NCI-H460 (cell line): ENCODE data around the gene LRTM2. TPM values are rescaled to one million over a fixed set of nuclear protein-coding genes. Genes with fewer than 3 reads are reported as not detected.

Source experiments
- DNase-seq: peaks from one replicate; pipeline ENCODE4 v3.0.0-alpha.2; 2016; ENCODE audit warnings: low read depth; ENCODE audit errors: extremely low read depth
- total RNA-seq: library from RNA; depleted of rRNA; stranded (reverse); fragments of >200 nt; shearing (Covaris generic); gene quantifications from 2 replicates; pipeline ENCODE4 v1.2.3, GENCODE V29; 2014

LRTM2 gene
- total RNA-seq, 1 experiment from 2014 or later, result not detected

DNA sequence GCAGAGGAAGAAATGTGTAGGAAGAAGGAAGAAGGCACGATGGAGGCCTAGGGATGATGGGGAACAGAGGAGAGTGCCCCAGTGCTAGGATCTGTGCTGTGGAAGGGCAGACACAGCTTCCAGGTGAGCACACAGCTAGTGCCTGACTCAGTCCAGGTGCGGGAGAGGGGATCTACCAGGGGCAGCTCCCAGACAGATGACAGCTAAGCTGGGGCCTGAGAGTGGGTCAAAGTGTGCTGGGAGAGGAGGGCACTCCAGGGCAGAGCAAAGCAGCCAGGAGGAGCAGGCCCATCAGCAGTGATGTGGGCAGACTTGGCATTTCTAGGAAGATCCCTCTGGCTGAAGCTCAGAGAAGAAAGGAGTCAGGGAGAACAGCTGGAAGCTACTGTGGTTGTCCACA lies 36.7 kb downstream of the LRTM2 start:
- DNase-seq, result no peak

DNA sequence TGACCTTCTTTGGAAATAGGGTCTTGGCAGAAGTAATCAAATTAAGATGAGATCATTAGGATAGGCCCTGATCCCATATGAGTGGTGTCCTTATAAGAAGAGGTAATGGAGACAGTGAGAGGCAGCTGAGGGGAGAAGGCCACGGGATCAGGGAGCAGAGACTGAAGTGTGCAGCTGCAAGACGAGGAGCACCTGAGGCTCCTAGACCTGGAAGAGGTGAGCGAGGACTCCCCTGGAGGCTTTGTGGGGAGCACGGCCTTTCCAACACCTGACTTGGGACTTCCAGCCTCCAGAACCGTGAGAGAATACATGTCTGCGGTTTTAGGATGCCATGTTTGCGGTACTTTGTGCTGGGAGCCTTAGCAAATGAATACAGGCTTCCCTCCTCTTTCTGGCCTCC lies 37.5 kb downstream of the LRTM2 start:
- DNase-seq, result no peak

DNA sequence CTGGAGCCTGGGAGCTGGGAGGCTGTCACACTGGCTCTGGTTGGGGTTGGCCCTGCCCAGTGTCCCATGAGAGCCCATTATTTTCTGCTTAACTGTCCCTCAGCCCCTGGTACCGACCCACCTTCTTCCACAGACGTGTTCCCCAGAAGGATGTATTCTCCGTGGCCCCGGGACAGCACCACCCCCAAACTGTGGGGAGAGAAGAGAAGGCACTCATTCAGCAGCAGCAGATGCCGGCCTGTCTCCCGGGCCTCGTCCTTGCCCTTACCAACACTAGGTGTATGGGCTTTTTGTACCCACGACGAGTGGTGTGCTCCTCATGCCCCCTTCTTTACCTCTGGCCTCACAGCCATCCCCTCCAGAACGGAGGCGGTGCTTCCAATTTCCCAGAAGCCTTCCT lies 38.1 kb downstream of the LRTM2 start:
- DNase-seq, result no peak

DNA sequence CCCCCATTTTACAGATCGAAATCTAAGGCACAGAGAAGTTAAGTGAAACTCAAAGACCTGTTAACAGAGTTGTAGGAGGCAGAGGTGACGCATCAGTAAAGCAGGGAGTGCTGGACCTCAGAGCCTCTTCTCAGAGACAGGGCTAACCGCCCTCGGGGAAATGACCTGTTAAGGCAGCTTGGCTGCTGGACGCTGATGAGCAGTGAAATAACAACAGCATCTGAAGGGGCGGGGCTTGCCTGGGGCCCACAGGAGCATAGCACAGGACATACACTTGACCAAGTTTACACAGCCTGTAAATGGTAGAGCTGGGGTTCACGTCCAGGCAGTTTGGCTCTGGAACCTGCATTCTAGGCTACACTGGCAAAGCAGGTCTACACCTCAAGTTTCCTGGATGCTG lies 39.3 kb downstream of the LRTM2 start:
- DNase-seq, result no peak

DNA sequence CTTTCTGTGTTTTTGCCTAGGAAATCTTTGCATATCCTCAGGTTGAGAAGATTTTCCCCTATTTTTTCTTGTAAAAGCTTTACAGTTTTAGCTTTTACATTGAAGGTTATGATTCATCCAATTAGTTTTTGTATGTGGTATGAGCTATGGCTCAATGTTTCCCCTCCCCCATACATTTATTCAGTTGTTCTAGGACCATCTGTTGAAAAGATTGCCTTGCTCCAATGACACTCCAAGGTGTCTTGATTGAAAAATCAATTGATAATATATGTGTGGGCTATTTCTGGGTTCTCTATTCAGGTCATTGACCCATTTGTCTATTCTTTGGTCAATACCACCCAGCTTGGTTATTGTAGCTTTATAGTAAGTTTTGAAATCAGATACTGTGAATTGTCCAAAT lies 42.6 kb downstream of the LRTM2 start:
- DNase-seq, result no peak

DNA sequence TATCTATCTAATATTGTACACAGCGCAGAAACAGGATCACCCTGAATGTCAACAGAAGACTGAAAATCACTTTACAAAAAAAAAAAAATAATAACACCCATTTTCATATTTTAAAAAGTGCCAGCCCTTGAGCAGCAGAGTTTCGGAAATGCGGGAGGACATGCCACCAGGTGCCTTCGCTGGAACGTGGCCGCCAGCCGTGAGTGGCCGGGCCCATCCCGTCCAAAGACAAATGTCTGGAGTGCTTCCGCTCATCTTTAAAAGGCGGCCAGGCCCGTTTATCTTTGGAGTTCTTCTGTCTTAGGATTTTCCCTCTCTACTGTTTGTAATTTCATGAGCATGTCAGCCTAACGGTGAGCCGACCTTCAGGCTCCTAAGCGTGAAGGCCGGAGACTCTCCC lies 43.5 kb downstream of the LRTM2 start:
- DNase-seq, result no peak

DNA sequence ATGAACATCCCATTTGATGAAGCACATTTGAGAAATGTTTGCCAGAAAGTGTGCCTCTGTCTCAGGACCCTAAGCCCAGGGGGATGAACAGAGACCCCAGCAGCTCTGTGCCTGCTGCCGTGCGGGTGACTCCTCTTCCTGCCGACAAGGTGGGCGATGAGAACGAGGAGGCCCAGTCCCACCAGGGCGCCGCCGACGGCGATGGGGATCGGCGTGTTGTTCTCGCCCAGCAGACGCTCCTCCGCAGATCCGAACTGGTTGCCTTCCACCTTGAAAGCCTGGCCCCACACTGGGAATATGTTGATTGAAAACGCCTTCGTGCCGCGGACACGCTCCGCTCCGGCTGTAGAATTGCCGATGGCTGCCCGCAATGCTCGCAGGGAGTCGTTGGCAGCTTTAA lies 44.1 kb downstream of the LRTM2 start:
- DNase-seq, result no peak

DNA sequence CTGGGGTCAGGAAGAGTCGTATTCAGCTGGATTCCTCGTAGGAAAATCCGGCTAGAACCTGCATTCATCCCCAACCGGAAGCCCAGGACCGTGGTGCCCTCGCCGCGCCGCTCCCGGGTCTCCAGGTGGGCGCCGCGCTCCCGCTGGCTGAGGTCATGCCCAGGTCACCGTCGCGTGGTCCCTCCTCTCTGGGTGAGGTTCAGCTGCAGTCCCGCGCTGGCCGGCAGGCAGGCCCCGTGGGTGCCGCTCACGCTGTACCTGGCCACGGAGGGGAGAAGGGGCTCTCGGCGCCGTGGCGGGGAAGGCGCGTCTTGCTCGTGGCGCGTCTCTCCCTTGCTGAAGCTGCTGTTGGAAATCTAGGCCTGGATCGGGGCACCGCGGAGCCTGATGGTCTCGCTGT lies 44.5 kb downstream of the LRTM2 start:
- no peak for DNase-seq

DNA sequence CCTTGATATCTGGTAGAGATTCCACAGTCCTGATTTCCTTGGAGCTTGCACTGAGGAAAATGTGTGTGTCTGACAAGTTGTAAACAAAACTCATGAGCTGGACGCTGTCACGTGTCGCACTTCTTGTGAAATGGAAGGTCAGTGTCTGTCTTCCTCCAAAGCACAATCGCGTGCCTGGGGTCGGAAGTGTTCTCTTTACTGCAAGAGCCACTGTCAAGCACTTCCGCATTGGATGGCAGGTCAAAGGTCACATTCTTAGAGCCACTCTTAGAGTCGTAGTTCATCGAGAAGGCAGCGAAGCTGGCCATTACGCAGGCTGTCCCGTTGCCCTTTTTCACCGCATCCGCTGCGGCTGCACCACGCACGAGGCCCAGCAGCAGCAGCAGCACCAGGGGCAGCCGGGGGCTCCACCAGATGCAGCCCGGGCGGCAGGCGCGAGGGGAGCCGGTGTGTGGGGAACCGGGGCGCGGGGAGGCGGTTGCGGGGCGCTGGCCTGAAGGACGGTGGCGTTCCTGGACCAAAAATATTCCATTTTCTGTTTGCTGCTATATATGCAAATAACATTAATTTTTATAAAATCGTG lies 45.0 kb downstream of the LRTM2 start:
- DNase-seq, result no peak

DNA sequence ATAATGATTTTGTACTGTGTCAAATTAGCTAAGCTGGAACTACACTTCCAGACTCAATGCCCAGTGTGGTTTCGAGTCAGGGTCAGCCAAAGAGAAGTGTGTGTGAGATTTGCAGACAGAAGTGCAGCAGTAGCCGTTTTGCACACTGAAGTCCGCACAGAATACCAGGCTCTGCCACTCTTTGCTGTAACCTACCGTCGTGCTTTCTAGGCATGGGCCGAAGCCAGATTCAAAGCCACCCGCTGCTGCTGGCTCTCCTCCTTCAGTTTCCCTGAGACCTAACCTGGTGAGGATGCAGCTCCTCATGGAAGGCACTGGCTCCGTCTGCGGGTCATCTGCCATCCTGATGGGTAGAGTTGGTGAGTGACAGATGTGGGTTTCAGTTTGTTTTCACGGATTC lies 48.8 kb downstream of the LRTM2 start:
- no peak for DNase-seq

DNA sequence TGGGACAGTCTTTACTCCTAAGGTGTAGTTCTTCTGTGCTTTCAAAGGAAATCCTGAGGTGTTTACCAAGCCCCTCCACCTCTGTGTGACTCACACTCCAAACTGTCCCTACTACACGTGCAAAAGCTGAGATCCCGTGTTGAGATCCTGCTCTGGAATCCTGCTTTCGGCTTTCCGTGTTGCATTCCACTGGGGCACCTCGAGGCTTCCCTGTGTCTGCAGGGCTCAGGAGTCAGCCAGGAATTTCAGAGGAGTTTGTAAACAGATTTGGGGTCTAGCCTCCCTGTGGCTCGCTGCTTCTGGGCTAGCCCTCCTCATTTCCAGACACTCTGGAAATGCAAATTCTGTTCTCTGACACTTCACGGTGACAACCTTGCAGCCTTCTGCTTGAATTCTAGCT lies 49.7 kb downstream of the LRTM2 start:
- DNase-seq, result no peak

DNA sequence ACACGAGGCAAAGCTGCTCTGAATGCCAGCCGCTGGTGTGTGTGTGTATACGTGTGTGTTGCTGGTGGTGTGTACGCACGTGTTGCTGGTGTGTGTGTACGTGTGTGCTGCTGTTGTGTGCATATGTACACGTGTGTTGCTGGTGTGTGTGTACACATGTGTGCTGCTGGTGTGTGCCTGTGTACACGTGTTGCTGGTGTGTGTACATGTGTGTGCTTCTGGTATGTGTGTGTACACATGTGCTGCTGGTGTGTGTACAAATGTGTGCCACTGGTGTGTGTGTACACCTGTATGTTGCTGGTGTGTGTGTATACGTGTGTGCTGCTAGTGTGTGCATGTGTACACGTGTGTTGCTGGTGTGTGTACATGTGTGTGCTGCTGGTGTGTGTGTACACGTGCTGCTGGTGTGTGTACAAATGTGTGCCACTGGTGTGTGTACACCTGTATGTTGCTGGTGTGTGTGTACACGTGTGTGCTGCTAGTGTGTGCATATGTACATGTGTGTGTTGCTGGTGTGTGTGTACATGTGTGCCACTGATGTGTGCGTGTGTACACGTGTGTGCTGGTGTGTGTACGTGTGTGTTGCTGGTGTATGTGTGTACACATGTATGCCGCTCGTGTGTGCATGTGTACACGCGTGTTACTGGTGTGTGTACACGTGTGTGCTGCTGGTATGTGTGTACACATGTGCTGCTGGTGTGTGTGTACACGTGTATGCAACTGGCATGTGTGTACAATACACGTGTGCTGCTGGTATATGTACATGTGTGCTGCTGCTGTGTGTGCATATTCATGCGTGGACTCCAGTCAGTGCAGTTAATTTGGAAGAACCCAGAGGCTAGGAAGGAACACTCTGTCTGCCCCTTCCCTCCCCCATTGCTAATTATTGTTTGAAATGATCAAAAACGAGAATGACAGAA lies 50.9 kb downstream of the LRTM2 start:
- no peak for DNase-seq

DNA sequence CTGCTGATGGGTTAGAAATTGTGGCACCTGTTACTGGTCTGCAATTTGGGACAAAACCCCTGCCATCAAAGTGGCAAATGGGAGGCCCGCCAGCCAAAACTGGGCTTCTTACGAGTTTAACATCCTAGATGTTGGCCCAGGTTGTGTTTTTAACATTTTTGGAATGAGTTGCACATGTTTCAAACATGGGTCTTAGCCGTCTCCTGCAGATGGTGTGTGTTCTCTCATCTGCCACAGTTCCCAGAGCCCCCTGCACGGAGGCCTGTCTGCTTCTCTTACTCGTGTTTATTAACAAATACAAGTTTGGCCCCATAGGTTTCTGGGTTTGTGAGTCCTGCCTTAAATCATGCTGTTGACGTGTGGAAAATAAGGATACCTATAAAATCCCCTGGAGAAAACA lies 51.6 kb downstream of the LRTM2 start:
- no peak for DNase-seq

DNA sequence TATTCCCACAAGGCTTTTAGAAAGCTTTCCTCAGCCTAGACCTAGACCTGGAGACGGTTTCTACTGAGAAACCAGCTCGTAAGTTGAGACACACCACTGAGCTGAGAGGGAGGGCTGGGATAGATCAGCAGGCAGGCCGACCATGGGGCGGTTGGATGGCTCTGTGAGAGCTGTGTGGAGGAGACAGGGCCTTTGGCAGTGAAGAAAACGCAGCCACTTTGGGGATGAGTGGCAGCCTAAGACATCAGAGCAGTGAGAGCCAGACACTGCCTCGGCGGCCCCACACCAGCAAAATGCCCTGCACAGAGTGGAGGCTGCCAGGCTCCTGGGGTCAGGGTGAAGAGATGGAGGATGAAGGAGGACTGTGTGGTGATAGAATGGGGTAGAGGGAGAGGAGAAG lies 52.1 kb downstream of the LRTM2 start:
- DNase-seq, result no peak

DNA sequence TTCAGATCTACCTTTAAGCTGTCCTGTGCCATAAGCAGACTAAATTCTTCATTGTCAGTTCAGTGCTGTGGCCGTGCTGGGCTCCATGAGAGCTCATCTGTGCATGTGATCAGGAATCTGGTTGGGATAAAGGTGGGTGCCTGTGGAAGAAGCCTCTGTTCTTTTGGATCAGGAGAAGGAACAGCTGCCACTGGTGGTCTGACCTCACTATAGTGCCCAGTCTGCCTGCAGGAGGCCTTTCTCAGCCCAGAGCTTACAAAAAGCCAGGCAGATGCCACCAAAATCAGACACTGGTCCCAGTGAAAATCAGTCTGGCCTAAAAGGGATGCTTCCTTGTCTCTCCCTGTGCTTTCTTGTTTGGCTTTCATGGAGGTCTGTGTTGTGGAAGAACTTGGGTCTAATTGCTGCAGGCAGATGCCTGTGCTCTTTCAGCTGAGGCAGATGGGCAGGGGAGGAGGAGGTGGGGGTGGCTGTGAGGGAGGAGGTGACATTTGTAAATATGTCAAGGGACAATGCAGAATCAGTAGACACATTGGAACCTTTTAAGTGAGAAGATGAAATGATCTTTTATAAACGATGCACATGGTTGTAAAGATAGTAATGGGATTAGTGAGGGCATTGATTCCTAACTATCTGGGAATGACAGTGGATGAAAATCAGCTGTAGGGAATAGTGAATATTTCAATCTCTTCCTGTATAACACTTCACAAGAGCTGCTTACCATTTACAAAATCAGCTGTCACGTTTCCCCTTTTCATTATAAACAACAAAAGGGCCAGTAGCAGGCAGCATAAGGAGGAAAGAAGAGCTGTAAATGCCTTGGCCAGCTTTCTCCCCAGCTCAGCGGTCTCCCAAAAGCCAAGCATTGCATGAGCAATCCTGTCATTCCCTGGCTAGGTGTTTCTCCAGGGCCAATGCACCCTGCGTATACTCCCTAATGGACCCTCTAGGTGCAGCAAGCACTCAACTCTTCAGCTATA lies 53.5 kb downstream of the LRTM2 start:
- DNase-seq, result no peak

DNA sequence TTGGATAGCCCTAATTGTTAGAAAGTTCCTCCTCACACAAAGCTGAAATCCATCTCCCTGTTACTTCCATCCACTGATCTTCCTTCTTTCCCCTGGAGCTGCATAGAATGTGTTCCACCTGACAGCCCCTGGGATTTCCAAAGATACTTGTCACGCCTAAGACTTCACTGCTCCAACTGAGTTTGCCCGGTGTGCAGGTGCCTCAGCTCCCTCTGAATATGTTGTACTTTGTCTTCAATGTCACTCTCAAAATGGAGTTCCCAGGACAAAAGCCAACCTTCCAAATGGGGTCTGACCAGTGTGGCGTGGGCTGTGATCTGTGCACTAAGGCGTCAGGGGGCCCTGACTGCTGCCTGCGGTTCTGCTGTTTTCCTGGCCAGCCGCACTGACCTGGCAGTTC lies 55.2 kb downstream of the LRTM2 start:
- DNase-seq, result no peak

DNA sequence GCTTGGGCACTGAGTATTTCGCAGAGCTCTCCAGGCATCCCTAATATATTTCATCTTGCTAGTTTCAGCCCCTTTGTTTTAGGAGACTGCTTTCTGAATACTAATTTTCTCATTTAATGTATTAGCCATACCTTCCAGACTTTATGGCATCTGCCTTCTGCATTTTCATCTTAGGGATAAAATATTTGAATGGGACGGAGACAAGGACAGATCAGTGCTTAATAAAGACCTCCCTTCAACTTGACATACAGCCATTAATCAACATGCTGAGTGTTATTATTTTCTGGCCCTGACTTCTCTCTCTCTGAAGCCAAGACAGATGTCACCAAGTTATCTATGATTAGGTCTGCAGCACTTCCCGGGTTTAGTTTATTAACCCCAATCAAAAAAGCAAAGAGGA lies 55.7 kb downstream of the LRTM2 start:
- no peak for DNase-seq

DNA sequence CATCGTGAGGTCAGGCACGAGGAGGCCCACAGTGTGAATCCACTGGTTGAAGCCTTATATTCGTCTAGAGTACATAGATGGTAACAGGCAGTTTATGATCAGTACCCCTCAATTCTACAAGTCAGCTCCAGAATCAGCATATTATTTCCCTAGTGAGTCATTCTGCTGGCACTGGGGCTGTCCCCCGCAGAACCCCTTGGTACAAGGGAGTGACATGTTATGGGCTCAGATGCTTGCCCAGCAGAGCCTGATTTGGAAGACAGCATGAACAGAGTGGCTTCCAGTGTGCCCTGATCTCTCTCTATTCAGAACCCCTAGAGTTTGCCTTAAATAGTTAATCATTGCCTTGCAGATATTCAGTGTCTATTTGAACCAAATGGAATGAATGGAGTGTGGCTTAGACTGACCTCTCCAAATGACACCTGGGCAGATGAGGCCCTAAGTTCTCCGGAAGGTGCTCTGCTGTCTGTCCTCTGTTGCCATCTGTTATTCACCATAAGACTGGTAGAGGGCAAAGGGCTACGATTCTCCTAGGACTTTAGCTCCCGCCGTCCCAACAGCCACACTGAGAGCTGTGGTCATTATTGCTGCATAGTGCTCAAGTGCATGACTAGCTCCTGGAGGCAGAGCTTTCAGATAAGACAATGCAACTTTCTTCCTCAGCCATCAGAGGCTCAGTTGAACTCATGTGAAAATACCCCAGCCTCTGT lies 57.0 kb downstream of the LRTM2 start:
- DNase-seq, result no peak

DNA sequence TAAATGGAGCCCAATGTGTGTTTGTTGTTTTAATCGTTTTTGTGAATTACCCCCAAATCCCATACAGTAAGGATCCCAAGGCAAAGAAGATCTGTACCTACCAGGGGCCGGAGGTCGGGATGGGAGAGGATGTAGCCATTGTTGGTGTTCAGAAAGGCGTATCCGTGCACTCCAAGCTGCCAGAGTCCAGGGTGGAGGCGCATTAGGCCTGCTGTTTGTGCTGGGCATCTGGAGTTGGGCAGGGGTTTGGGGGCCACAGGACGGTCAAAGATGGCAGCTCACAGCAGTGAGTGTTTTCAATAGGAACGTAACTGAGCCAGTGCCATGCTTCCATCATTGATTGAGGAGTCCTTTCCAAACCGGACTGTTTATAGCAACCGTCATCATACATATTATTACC lies 57.8 kb downstream of the LRTM2 start:
- DNase-seq, result no peak

DNA sequence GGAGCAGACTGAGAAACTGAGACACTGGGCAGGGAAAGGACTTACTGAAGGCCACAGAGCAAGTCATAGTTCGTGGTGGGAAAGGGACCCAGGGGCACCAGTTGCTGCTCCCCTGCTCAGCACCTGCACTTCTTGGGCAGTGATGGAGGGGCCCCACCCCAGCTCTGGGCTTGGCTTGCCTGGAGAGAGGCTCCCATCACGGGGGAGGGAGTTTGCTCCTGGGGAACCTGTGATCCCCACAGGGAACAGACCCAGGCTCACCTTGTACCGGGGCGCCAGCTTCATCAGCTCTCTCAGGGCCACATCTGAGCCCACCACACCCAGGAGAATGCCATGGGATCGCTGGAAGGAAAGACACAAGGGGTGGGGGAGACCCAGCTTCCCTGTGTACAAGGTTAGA lies 58.3 kb downstream of the LRTM2 start:
- no peak for DNase-seq

DNA sequence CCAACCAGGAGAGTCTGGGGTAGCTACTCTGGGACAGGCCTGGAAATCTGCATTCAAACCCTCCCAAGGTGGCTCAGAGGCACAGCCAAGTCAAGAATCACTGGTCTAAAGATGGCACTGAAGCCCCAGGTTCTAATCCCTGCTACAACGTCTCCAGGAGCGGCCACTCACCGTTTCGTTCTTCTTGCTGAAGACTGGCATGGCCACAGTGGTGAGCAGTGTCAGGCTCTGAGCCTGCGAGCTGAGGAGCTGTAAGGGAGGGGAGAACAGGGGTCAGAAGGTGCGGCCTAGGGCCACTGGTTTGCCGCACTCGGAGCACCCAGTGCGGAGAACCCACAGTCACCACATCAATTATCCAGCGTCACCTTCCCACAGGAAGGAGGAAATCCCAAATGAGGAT lies 59.3 kb downstream of the LRTM2 start:
- DNase-seq, result no peak
